OCI-LY1 (cell line): ENCODE measurements around the gene KLHL29.

ENCODE experiments used
- EZH2 ChIP-seq: fragments of 200-600 bp; sonication (generic), shearing (Covaris generic); IDR thresholded peaks from 2 replicates; pipeline ENCODE4 v1.8.0; 2017; ENCODE audit warnings: borderline replicate concordance, mixed run types, mild to moderate bottlenecking, antibody characterized with exemption, low read length, moderate library complexity, mixed read lengths
- TF ChIP-seq, protein P1 (sequence below): fragments of 200-600 bp; sonication (generic), shearing (Covaris generic); IDR thresholded peaks from 2 replicates; pipeline ENCODE4 v1.5.1; 2017; ENCODE audit warnings: mild to moderate bottlenecking, antibody characterized with exemption, low read length, moderate library complexity, mixed read lengths

GRCh38 chr2:23512778-23513177 lies 127.8 kb downstream of the KLHL29 start:
- TF ChIP-seq, protein P1, sequence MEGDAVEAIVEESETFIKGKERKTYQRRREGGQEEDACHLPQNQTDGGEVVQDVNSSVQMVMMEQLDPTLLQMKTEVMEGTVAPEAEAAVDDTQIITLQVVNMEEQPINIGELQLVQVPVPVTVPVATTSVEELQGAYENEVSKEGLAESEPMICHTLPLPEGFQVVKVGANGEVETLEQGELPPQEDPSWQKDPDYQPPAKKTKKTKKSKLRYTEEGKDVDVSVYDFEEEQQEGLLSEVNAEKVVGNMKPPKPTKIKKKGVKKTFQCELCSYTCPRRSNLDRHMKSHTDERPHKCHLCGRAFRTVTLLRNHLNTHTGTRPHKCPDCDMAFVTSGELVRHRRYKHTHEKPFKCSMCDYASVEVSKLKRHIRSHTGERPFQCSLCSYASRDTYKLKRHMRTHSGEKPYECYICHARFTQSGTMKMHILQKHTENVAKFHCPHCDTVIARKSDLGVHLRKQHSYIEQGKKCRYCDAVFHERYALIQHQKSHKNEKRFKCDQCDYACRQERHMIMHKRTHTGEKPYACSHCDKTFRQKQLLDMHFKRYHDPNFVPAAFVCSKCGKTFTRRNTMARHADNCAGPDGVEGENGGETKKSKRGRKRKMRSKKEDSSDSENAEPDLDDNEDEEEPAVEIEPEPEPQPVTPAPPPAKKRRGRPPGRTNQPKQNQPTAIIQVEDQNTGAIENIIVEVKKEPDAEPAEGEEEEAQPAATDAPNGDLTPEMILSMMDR = no peak
- no peak for TF ChIP-seq EZH2
